NCI-H510A treated with DMSO at 0.1 percent for 48 hours (cell line): ENCODE measurements around the gene TMEM156.
"Not testable (repeated sequence)": the region's sequence is repeated elsewhere in the genome, so short reads cannot be mapped to it uniquely, and the experiment has no call there.

Experiments used
- DNase-seq: peaks from one replicate; lab custom pipeline; 2025; lab: John Stamatoyannopoulos, UW

TMEM156 gene

DNA sequence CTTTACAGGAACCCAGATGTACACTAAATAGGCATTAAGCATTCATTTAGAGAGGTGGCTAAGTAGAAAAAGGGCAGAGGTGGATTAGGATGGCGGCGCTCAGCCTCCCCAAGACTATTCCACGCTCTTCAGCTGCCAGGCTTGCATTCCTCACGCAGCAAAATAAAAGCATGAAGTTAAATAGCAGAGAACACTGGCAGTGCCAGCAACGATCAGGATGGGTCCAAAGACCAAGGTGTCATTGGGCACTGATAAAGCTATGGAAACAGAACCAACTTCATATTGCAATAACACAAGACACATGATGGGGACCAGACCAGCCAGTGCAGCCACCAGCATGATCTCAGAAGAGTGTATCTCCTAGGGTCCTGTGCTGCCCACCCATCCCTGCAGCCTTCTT is 42.0 kb downstream of the TMEM156 start:
- DNase-seq: no peak

GRCh38 chr4:38989487-38989886 is 42.7 kb downstream of the TMEM156 start:
- DNase-seq: no peak

- not testable (repeated sequence) for DNase-seq
Measured at GRCh38 chr4:38988353-38988752, 43.9 kb downstream of the TMEM156 start.

GRCh38 chr4:38987491-38987890 is 44.7 kb downstream of the TMEM156 start:
- no peak for DNase-seq

DNA sequence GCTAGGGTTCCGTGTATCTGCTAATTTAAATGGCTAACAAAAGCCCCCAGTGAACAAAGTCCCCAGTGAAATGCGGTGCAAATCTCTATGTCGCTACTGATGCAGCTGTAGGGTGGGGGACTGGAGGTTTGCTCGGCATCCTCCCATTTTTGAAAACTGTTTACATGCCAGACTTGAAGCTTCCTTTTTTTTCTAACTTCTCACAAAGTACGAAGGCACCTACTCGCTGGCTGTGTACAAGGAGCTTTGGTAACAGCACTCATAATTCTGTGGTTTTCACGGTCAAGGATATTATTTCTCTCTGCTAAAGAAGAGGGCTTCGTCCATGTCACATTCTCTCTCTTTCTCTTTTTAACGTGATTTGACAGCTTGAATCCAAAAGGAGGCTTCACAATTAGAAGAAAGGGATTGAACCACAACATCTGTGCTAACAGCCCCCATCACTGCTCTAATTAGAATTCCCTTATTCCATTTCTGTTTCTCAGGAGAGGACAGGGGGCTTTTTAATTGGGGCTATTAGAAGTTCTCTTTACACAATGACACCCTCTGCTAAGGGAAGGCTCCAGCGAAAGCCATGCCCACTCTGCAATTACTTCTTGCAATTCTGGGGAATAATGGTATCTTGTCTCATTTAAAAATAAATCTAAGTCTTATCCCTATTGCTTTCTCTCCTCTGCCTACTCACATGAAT is 46.7 kb downstream of the TMEM156 start:
- DNase-seq: no peak

GRCh38 chr4:38983787-38984598 is 48.2 kb downstream of the TMEM156 start:
- no peak for DNase-seq

- no peak for DNase-seq
Measured at GRCh38 chr4:38983291-38983690, 48.9 kb downstream of the TMEM156 start.

GRCh38 chr4:38982361-38983095 is 49.7 kb downstream of the TMEM156 start:
- DNase-seq: no peak

DNA sequence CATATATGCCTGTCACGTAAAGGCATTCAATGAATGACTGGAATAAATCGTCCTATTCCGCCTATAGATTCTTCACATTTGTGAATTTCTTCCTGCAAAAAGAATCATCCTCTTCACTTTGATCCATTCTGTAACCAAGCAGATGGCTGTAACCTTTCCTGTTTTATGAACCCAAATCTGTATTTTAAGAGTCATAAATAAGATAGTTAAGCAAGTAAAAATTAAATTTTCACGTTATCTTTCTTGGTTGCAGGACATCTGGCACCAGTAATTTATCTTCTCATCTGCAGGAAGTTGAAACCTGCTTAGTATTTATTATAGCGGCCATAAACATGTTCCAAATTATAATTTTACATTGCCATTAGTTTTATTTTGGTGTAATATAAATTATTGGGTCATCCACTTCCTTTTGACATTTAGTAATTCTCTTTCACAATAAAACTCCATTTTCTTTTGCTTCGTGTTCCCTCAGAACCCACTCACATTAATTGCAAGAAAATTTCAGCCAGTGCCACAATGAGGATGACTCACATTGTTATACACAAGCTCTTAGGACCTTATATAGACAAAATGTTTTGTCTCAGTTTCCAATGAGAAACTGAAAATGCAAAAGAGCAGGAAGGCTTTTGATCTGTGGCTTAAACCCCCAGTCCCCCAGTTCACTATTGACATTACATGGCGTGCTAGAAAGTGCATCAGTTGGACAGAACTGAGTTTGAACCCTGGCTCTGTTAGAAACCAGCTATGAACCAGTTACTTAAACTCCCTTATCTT is 51.1 kb downstream of the TMEM156 start:
- no peak for DNase-seq

GRCh38 chr4:38979511-38980230 is 52.5 kb downstream of the TMEM156 start:
- DNase-seq: no peak

DNA sequence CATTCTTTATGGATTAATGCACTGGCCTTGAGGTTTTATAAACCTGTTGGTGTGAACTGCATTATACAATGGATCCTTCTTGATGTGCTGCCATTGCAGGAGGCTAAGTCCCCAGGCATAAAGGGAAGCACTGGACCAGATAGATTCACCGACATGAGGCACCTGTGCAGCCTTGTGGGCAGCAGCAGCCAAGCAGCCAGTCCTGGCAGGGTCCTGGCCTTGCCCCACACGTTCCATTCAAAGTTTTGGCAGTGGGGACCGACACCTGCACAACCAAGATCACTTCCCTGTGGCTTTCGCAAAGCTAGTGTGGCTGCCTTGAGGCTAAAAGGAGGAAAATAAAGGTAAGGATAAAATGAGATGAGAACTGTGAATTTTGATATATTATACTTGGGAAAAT is 53.1 kb downstream of the TMEM156 start:
- no peak for DNase-seq

GRCh38 chr4:38976308-38976707 is 55.9 kb downstream of the TMEM156 start:
- DNase-seq: no peak

- no peak for DNase-seq
Measured at GRCh38 chr4:38968668-38969067, 63.5 kb downstream of the TMEM156 start.

DNA sequence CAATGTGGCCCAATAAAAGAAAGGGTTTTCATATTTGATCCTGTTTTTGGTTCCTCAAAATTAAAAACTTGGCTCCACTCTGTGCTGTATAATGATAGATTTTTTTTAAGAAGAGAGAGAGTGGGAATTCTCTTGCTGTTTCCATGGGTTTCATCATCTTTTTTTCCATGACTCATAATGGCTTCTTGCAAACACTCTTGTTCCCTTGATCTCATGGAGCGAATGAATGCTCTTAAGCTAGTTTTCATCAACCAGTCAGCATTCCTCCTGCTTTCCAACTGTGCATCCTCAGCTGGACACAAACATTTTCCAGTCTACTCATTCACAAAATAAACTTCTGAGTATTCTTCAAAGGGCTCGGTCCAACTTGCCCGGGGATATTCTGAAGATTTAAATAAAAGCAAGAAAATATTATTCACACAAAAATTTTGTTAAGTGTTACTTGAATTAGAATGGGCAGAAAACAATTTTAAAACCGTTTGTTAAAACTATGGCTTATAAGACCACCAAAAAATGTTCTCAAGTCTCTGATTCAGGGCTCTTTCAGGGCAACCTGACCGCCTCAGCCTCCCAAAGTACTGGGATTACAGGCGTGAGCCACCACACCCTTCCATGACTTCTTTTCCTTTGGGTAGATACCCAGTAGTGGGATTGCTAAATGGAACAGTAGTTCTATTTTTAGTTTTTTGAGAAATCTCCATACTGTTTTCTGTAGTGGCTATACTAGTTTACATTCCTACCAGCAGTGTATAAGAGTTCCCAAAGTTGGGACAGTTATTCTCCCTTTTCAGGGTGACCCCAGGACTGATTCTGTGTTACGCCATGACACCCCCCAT is 64.7 kb downstream of the TMEM156 start:
- DNase-seq: no peak

DNA sequence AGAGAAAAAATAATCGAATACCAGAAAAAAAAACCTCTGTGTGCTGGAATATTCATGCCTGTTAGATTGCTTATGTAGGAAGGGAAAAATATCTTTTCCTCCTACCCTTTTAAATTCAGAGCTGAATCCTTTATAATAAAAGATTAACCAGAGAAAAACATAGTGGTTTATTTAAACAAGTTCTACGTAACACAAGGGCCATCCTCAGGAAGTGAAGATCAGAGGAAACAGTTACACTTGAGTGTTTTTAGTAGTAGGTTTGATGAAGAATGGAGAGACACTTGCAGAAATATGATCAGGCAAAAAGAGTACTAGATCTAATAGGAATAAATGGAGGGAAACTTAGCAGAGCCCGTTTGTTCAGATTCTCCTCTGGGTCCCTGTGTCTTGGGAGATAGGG is 66.3 kb downstream of the TMEM156 start:
- DNase-seq: no peak

DNA sequence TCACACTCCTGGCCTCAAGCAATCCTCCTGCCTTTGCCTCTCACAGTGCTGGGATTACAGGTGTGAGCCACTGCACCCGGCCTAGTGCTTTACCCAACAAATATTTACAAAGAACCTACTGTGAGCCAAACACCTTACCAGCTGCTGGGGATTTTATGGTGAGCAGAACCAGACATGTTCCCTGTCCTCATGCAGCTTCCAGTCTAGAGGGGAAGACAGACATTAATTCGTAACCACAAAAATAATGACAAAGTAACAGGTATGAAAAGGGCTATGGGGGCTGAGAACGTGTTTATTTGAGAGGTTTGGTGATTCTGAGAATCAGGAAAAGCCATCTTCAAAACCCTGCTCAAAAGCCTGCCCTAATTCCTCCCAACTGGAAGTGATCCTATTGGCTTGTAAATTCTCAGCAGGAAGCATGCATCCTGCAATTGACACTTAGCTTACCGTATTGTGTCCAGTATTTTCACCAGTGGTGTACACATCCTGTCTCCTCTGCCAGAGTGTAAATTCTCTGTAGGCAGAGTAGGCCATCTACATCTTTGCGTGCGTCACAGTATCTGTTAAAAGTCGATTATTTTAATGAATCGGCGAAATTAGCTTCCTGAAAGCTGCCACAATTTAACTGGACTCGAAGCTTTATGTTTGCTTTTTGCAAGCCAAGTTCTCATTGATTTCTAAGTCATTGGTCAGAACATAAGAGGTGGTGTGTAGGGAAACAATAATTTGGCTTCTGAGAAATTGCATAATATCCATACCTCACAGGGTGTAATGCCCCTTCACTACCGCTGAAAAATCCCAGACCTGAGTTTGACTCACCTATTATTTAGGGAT is 67.0 kb downstream of the TMEM156 start:
- DNase-seq: no peak

DNA sequence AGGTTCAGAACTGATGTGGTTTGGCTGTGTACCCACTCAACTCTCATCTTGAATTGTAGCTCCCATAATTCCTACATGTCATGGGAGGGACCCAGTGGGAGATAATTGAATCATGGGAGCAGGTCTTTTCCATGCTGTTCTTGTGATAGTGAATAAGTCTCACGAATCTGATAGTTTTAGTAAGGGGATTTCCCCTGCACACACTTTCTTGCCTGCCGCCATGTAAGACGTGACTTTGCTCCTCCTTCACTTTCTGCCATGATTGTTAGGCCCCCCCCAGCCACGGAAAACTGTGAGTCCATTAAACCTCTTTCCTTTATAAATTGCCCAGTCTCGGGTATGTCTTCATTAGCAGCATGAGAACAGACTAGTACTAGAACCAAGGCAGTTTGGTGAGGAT is 73.0 kb downstream of the TMEM156 start:
- DNase-seq: not testable (repeated sequence)

- DNase-seq: no peak
Measured at GRCh38 chr4:38958453-38959190, 73.6 kb downstream of the TMEM156 start.

GRCh38 chr4:38957893-38958292 is 74.3 kb downstream of the TMEM156 start:
- DNase-seq: no peak
